Adrenal gland (tissue), 12 donors: ENCODE measurements around the gene SLX1A. TPM values are rescaled to one million over a fixed set of nuclear protein-coding genes. Genes with fewer than 3 reads are reported as not detected.

Experiments used
- DNase-seq, 7 donors: peaks; one replicate each; pipeline ENCODE4 v3.0.0-alpha.2; 2019 to 2020
- H3K27ac ChIP-seq, 5 donors: fragments of 200-600 bp; sonication (generic) in 4 of 5; 1 replicate in 3 of 5; 2 replicates in 2 of 5; pipeline versions ENCODE4 v1.5.1 to v1.8.0; 2016 to 2020; ENCODE audit warnings: mild to moderate bottlenecking in 1 of 5
- H3K27me3 ChIP-seq: fragments of 200-600 bp; 2 replicates; pipeline ENCODE4 v1.8.0; 2021
- H3K36me3 ChIP-seq, 2 donors: fragments of 200-600 bp; replicated peaks in 1 of 2; 1 replicate in 1 of 2; 2 replicates in 1 of 2; pipeline versions ENCODE4 v1.5.1 to v1.8.0; 2018 to 2022
- H3K4me1 ChIP-seq, 2 donors: fragments of 200-600 bp; replicated peaks in 1 of 2; 1 replicate in 1 of 2; 2 replicates in 1 of 2; pipeline versions ENCODE4 v1.5.1 to v1.8.0; 2018 to 2021
- H3K4me3 ChIP-seq, 4 donors: fragments of 200-600 bp; sonication (generic) in 3 of 4; one replicate each; pipeline ENCODE4 v1.5.1; 2016 to 2018
- H3K9me3 ChIP-seq, 3 donors: fragments of 200-600 bp; sonication (generic) in 1 of 3; replicated peaks in 1 of 3; 1 replicate in 2 of 3; 2 replicates in 1 of 3; pipeline versions ENCODE4 v1.5.1 to v1.8.0; 2016 to 2021
- POLR2A ChIP-seq, 2 donors: fragments of 450-650 bp; IDR thresholded peaks; one replicate each; pipeline ENCODE4 v1.6.1; 2017; ENCODE audit warnings: antibody characterized with exemption in 2 of 2, mild to moderate bottlenecking in 2 of 2, moderate library complexity in 1 of 2
- WGBS, 4 donors: extraction: QIAGEN DNeasy Blood & Tissue Kit in 2 of 4; methylation state at CpG; one replicate each; pipeline versions ENCODE4 v1.1.5 to v1.1.7; 2013 to 2017; 5-methylcytosine and 5-hydroxymethylcytosine counted together
- intact Hi-C, 2 donors: fragments of 100-400 bp; cut with DNase I; formaldehyde crosslinking; loops; one replicate each; pipeline versions ENCODE4 v1.14.1 to v1.15.0; 2022 to 2023
- polyA plus RNA-seq, 3 donors: library from polyadenylated mRNA; stranded (reverse); fragments of 200-250 nt in 2 of 3; fragments of 350-450 nt in 1 of 3; fragmentation: Illumina TruSeq in 1 of 3; extraction: RNeasy Lipid Tissue Mini Kit (QIAGEN cat#74804) in 1 of 3; gene quantifications; one replicate each; pipeline ENCODE4 v1.2.3, GENCODE V29; 2013 to 2014
- total RNA-seq, 9 donors: library from RNA; depleted of rRNA in 4 of 9; stranded (reverse); fragments of >200 nt in 4 of 9; fragments of 120-200 nt in 1 of 9; fragmentation: NEBNext Ultra II Directional in 1 of 9; extraction: Animal tissue kit (Norgen Biotek cat#: 25700) in 1 of 9; gene quantifications; one replicate each; pipeline versions ENCODE4 v1.1.0 to v1.2.4, GENCODE V29; 2013 to 2023
- TF ChIP-seq, protein P1 (sequence below), 6 experiments: fragments of 450-650 bp in 4 of 6; fragments of 200-600 bp in 2 of 6; sonication (generic) in 1 of 6; IDR thresholded peaks; 1 replicate in 5 of 6; 2 replicates in 1 of 6; pipeline versions ENCODE4 v1.5.1 to v1.8.0; 2016 to 2021; ENCODE audit warnings: antibody characterized with exemption in 6 of 6, mild to moderate bottlenecking in 2 of 6, moderate library complexity in 1 of 6
- donor health status: healthy with polysubstance abuse.
- donor health status: Bipolar disorder and iron deficiency.
- donor health status: DM: yes; HTN: yes; CAD: no.
- donor health status: DM: no; HTN: no; CAD: no.
- donor health status: DM: no; HTN: no; CAD: no.
- donor health status: DM: yes; HTN: yes; CAD: no.

Gene SLX1A
- total and polyA plus RNA-seq, 12 donors = 7.9 to 195 (median 47.5) TPM

DNA sequence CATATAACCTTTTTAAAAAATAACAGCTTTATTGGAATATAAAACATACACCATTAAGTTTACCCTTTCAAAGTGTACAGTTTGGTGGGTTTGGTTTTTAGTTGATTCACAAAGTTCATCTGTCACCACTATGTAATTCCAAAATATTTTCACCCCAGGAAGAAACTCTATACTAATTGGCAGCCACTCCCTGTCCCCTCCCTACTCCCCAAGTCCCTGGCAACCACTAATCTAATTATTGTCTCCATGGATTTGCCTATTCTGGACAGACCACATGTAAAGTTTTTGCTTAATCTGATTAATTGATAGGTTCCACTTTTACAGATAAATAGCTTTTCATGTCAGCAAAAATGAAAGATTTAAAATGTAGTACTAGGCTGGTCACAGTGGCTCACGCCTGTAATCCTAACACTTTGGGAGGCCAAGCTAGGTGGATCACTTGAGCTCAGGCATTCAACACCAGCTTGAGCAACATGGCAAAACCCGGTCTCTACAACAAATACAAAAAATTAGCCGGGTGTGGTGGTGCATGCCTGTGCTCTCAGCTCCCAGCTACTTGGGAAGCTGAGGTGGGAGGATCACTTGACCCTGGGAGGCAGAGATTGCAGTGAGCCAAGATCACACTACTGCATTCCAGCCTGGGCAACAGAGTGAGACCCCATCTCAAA, 45.7 kb upstream of the SLX1A start:
- H3K9me3 ChIP-seq = no peaks in the 10 kb centered on the region
- H3K4me3 ChIP-seq = no peak overlapping the region
- intact Hi-C loops = no loop called here
- H3K36me3 ChIP-seq = no peaks in the 10 kb centered on the region
- H3K4me1 ChIP-seq = no peaks in the 10 kb centered on the region
- TF ChIP-seq POLR2A (IDR thresholded peaks at IDR 0.05) = no peak
- TF ChIP-seq, protein P1, sequence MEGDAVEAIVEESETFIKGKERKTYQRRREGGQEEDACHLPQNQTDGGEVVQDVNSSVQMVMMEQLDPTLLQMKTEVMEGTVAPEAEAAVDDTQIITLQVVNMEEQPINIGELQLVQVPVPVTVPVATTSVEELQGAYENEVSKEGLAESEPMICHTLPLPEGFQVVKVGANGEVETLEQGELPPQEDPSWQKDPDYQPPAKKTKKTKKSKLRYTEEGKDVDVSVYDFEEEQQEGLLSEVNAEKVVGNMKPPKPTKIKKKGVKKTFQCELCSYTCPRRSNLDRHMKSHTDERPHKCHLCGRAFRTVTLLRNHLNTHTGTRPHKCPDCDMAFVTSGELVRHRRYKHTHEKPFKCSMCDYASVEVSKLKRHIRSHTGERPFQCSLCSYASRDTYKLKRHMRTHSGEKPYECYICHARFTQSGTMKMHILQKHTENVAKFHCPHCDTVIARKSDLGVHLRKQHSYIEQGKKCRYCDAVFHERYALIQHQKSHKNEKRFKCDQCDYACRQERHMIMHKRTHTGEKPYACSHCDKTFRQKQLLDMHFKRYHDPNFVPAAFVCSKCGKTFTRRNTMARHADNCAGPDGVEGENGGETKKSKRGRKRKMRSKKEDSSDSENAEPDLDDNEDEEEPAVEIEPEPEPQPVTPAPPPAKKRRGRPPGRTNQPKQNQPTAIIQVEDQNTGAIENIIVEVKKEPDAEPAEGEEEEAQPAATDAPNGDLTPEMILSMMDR (IDR thresholded peaks at IDR 0.05) = no peak
- no peaks in the 10 kb centered on the region for H3K27me3 ChIP-seq
- DNase-seq = no peak
- H3K27ac ChIP-seq = no peak overlapping the region
- WGBS, 4 donors = 86 to 93% (median 89%) methylated on average over 3 of the region's 3 CpGs

DNA sequence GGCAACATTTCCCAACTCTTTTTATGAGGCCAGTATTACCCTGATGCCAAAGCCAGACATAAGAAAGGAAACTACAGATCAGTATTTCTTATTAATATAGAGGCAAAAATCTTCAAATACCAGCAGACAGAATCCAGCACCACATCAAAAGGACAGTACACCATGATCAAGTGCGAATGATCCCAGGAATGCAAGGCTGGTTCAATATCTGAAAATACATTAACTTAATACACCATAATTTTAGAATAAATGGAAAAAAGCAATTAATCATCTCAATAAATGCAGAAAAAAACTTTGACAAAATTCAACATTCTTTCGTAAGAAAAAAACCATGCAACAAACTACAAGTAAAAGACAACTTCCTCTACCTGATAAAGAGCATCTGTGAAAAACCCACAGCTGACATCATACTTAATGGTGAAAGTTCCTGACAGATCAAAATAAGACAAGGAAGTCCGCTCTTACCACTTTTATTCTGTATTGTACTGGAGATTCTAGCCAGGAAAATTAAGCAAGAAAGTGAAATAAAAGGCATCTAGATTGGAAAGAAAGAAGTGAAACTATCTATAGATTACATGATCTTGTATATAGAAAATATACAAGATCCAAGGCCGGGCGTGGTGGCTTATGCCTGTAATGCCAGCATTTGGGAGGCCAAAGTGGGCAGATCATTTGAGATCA, 44.3 kb upstream of the SLX1A start:
- no peaks in the 10 kb centered on the region for H3K27me3 ChIP-seq

DNA sequence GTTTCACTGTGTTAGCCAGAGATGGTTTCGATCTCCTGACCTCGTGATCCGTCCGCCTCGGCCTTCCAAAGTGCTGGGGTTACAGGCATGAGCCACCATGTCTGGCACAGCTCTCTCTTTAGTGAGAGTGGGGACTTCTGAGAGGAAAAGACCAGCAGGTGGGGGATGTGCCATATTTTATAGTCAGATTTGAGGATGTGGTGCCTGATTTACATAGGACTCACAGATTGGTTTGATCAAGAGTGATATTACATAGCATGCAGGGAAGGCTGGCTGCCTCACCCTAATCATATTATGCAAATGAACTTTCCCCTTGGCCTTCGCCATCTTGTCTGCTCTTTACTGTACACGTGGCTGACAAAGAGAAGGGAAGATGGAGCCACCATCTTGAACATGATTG, 42.6 kb upstream of the SLX1A start:
- intact Hi-C loops = no loop called here
- Histone ChIP-seq H3K27ac (no peak overlapping the region), H3K4me3 (no peak overlapping the region), H3K36me3 (no peaks in the 10 kb centered on the region), H3K4me1 (no peaks in the 10 kb centered on the region), H3K27me3 (no peaks in the 10 kb centered on the region), H3K9me3 (no peaks in the 10 kb centered on the region)
- DNase-seq = no peak
- TF ChIP-seq, protein P1 (IDR thresholded peaks at IDR 0.05) = no peak
- no peak for TF ChIP-seq POLR2A (IDR thresholded peaks at IDR 0.05)
- 85 to 90% (median 87%) methylated on average over 5 to 7 of the region's 7 CpGs for WGBS, 4 donors

More for the DNA sequence above, 44.3 kb upstream of the SLX1A start:
- no peak for TF ChIP-seq POLR2A (IDR thresholded peaks at IDR 0.05)
- TF ChIP-seq, protein P1 (IDR thresholded peaks at IDR 0.05) = no peak
- Histone ChIP-seq H3K36me3 (no peaks in the 10 kb centered on the region), H3K9me3 (no peaks in the 10 kb centered on the region), H3K4me1 (no peaks in the 10 kb centered on the region), H3K4me3 (no peak overlapping the region), H3K27ac (no peak overlapping the region)
- intact Hi-C loops = no loop called here
- WGBS, 4 donors = 57 to 83% (median 74%) methylated on average over 5 of the region's 5 CpGs
- no peak for DNase-seq

DNA sequence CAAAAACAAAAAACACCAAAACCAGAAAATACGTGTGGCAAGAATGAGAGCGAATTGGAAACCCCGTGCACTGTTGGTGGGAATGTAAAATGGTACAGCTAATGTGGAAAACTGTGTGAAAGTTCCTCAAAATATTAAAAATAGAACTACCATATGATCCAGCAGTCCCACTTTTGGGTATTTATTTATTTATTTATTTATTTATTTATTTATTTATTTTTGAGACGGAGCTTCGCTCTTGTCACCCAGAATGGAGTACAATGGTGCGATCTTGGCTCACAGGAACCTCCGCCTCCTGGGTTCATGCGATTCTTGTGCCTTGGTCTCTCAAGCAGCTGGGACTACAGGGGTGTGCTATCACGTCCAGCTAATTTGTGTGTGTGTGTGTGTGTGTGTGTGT, 41.2 kb upstream of the SLX1A start:
- WGBS, 4 donors = 93 to 95% (median 94%) methylated on average over 9 of the region's 9 CpGs
- no peaks in the 10 kb centered on the region for H3K9me3 ChIP-seq
- H3K27ac ChIP-seq = no peak overlapping the region
- H3K4me1 ChIP-seq = no peaks in the 10 kb centered on the region
- no peak for DNase-seq
- intact Hi-C loops = no loop called here
- TF ChIP-seq, protein P1 (IDR thresholded peaks at IDR 0.05) = no peak
- no peak for TF ChIP-seq POLR2A (IDR thresholded peaks at IDR 0.05)
- H3K27me3 ChIP-seq = no peaks in the 10 kb centered on the region
- no peak overlapping the region for H3K4me3 ChIP-seq
- H3K36me3 ChIP-seq = no peaks in the 10 kb centered on the region
